ENCODE data around the gene NLGN3. TPM values are rescaled to one million over a fixed set of nuclear protein-coding genes. Genes with fewer than 3 reads are reported as not detected.

Gene NLGN3
- total RNA-seq, 2 experiments from 2014 or later = 3.4 to 4.3 TPM

DNA sequence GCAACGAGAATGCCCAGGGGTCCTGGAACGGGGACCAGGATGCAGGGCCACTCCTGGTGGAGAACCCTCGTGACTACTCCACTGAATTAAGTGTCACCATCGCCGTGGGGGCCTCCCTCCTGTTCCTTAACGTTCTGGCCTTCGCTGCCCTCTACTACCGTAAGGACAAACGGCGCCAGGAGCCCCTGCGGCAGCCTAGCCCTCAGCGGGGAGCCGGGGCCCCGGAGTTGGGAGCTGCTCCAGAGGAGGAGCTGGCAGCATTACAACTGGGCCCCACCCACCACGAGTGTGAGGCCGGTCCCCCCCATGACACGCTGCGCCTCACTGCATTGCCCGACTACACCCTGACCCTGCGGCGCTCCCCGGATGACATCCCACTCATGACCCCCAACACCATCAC is 24.9 kb downstream of the NLGN3 start:
- H3K4me3 ChIP-seq (ENCODE audit: low read length) = no peak overlapping the region
- ChIA-PET CTCF (no interaction called here), POLR2A (no interaction called here)
- TF ChIP-seq, protein P1, sequence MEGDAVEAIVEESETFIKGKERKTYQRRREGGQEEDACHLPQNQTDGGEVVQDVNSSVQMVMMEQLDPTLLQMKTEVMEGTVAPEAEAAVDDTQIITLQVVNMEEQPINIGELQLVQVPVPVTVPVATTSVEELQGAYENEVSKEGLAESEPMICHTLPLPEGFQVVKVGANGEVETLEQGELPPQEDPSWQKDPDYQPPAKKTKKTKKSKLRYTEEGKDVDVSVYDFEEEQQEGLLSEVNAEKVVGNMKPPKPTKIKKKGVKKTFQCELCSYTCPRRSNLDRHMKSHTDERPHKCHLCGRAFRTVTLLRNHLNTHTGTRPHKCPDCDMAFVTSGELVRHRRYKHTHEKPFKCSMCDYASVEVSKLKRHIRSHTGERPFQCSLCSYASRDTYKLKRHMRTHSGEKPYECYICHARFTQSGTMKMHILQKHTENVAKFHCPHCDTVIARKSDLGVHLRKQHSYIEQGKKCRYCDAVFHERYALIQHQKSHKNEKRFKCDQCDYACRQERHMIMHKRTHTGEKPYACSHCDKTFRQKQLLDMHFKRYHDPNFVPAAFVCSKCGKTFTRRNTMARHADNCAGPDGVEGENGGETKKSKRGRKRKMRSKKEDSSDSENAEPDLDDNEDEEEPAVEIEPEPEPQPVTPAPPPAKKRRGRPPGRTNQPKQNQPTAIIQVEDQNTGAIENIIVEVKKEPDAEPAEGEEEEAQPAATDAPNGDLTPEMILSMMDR (IDR thresholded peaks at IDR 0.05) = no peak
- no peaks in the 10 kb centered on the region for H3K9me3 ChIP-seq (ENCODE audit: control insufficient read depth in 1 of 2, insufficient read depth in 1 of 2, low read length in 2 of 2)
- H3K27me3 ChIP-seq (ENCODE audit: control insufficient read depth in 1 of 2, insufficient read depth in 2 of 2, low read length in 2 of 2) = no peaks in the 10 kb centered on the region
- Mint-ChIP-seq H3K36me3 (ENCODE audit: low read depth) (peaks cover 14% of the 10 kb centered on the region), H3K9me3 (no peaks in the 10 kb centered on the region), H3K4me3 (no peak overlapping the region), H3K27me3 (no peaks in the 10 kb centered on the region), H3K4me1 (ENCODE audit: low read depth) (no peaks in the 10 kb centered on the region), H3K27ac (no peak overlapping the region)
- no peaks in the 10 kb centered on the region for H3K4me1 ChIP-seq (ENCODE audit: insufficient read depth, low read length)
- no peak for ATAC-seq (ENCODE audit: poor library complexity)
- DNase-seq = no peak
- intact Hi-C loops (cut with DNase I, micrococcal nuclease) = no loop called here
- H3K36me3 ChIP-seq (ENCODE audit: insufficient read depth, low read length) = peaks cover 11% of the 10 kb centered on the region
- no peak overlapping the region for H3K27ac ChIP-seq (ENCODE audit: low read depth in 1 of 2, low read length in 2 of 2)

DNA sequence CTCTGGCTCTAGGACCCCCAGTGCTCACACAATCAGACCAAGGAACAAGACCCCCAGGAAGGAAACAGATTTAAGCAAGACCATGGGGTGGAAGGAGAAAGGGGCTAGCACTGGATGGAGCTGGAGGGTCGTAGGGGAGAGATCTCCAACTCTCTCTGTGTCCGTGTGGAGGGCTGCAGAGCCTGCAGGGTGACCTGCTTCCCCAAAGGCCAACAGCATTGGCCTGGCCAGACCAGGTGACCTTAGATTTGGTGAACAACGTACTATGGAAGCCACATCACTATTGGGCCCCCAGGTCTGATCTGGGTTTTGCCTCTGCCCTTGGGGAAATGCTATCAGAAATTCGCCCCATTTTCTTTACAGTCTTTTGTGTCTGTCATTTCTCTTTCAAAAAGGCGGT is 26.0 kb downstream of the NLGN3 start:
- no peak overlapping the region for H3K27ac Mint-ChIP-seq
- Histone ChIP-seq H3K27ac (ENCODE audit: low read depth in 1 of 2, low read length in 2 of 2) (no peak overlapping the region), H3K4me3 (ENCODE audit: low read length) (no peak overlapping the region), H3K36me3 (ENCODE audit: insufficient read depth, low read length) (peaks cover 15% of the 10 kb centered on the region), H3K4me1 (ENCODE audit: insufficient read depth, low read length) (no peaks in the 10 kb centered on the region), H3K9me3 (ENCODE audit: control insufficient read depth in 1 of 2, insufficient read depth in 1 of 2, low read length in 2 of 2) (no peaks in the 10 kb centered on the region), H3K27me3 (ENCODE audit: control insufficient read depth in 1 of 2, insufficient read depth in 2 of 2, low read length in 2 of 2) (no peaks in the 10 kb centered on the region)
- ATAC-seq (ENCODE audit: poor library complexity) (no peak), DNase-seq (no peak)
- TF ChIP-seq, protein P1 (IDR thresholded peaks at IDR 0.05) = no peak
- ChIA-PET POLR2A (no interaction called here), CTCF (no interaction called here)
- H3K4me1 Mint-ChIP-seq (ENCODE audit: low read depth) = no peaks in the 10 kb centered on the region
- no peaks in the 10 kb centered on the region for H3K27me3 Mint-ChIP-seq
- no peak overlapping the region for H3K4me3 Mint-ChIP-seq
- intact Hi-C loops (cut with DNase I, micrococcal nuclease) = no loop called here
- H3K9me3 Mint-ChIP-seq = no peaks in the 10 kb centered on the region
- H3K36me3 Mint-ChIP-seq (ENCODE audit: low read depth) = peaks cover 17% of the 10 kb centered on the region

DNA sequence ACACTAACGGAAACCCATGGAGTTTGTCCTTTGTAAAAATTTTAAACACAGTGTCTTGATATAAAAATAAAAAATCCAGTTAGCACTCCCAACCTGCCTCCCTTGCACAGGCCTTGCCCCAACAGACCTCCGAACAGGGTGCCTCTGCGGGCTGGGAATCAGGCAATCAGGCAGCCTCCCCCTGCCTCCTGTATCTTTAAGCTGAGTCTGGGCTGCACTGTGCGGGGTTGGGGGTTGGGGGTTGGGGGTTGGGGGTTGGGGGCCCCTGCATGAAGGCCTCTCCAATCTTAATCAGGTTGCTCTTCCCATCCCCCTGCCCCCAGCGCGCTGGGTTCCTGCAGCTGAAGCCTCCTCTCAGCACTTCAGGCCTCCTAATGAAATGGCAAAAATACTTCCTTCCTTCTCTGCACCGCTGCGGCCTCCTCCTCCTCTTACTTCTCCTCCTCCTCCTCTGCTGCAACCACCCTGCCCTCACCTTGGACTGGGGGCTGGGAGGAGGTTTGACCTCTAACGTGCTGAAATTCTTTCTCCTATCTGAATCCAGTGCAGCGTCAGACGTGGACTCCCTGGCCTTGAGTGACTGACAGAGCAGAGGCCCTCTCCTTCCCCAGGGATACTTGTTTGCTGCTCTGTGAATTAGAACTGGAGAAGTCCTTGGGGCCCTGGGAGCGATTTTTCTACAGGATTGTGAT is 26.6 kb downstream of the NLGN3 start:
- Histone ChIP-seq H3K27me3 (ENCODE audit: control insufficient read depth in 1 of 2, insufficient read depth in 2 of 2, low read length in 2 of 2) (no peaks in the 10 kb centered on the region), H3K27ac (ENCODE audit: low read depth in 1 of 2, low read length in 2 of 2) (no peak overlapping the region), H3K36me3 (ENCODE audit: insufficient read depth, low read length) (peaks cover 15% of the 10 kb centered on the region), H3K9me3 (ENCODE audit: control insufficient read depth in 1 of 2, insufficient read depth in 1 of 2, low read length in 2 of 2) (no peaks in the 10 kb centered on the region), H3K4me1 (ENCODE audit: insufficient read depth, low read length) (no peaks in the 10 kb centered on the region), H3K4me3 (ENCODE audit: low read length) (no peak overlapping the region)
- ChIA-PET CTCF (no interaction called here), POLR2A (no interaction called here)
- Mint-ChIP-seq H3K4me1 (ENCODE audit: low read depth) (no peaks in the 10 kb centered on the region), H3K27me3 (no peaks in the 10 kb centered on the region), H3K27ac (no peak overlapping the region), H3K36me3 (ENCODE audit: low read depth) (peaks cover 17% of the 10 kb centered on the region), H3K9me3 (no peaks in the 10 kb centered on the region), H3K4me3 (no peak overlapping the region)
- no peak for DNase-seq
- TF ChIP-seq, protein P1 (IDR thresholded peaks at IDR 0.05) = no peak
- no peak for ATAC-seq (ENCODE audit: poor library complexity)
- intact Hi-C loops (cut with DNase I, micrococcal nuclease) = no loop called here
